Mesothelial cell of epicardium (in vitro differentiated cells): Measurements from ENCODE around the gene LRRC52. TPM values are rescaled to one million over a fixed set of nuclear protein-coding genes. Genes with fewer than 3 reads are reported as not detected.

Experiments
- DNase-seq, 2 experiments: peaks; one replicate each; pipeline ENCODE4 v3.0.0; 2021; ENCODE audit warnings: low spot score in 2 of 2; ENCODE audit not compliant: unreplicated experiment in 2 of 2
- H3K27ac Mint-ChIP-seq: 2 replicates; pipeline ENCODE4 v1.8.0; 2021; ENCODE audit warnings: mixed read lengths
- H3K27me3 Mint-ChIP-seq: 2 replicates; pipeline ENCODE4 v1.8.0; 2021; ENCODE audit warnings: low read depth, mixed read lengths
- H3K36me3 Mint-ChIP-seq: 2 replicates; pipeline ENCODE4 v1.8.0; 2021; ENCODE audit warnings: mixed read lengths
- H3K4me1 Mint-ChIP-seq: 2 replicates; pipeline ENCODE4 v1.8.0; 2021; ENCODE audit warnings: mixed read lengths
- H3K4me3 Mint-ChIP-seq: 2 replicates; pipeline ENCODE4 v1.8.0; 2021; ENCODE audit warnings: mild to moderate bottlenecking, moderate library complexity, mixed read lengths
- H3K9me3 Mint-ChIP-seq: 2 replicates; pipeline ENCODE4 v1.8.0; 2021; ENCODE audit warnings: mixed read lengths
- CTCF ChIP-seq: fragments of 200-600 bp; sonication (generic); IDR thresholded peaks from one replicate; pipeline ENCODE4 v1.5.0; 2021; ENCODE audit warnings: antibody characterized with exemption; ENCODE audit not compliant: unreplicated experiment
- total RNA-seq: library from RNA; stranded (reverse); gene quantifications from 3 replicates; pipeline ENCODE4 v1.2.1, GENCODE V29; 2021

Gene LRRC52
- not detected in 3 replicates for total RNA-seq

- Mint-ChIP-seq H3K9me3 (no peaks in the 10 kb centered on the region), H3K27ac (no peak within 1 kb of the TSS)
- no peak for DNase-seq
Measured at GRCh38 chr1:165543532-165544438, at the start of gene LRRC52. LRRC52 (plus strand) TSS chr1:165544000; CDS start chr1:165544297, 297 bp downstream.

GRCh38 chr1:165494949-165495857 is 48.6 kb upstream of the LRRC52 start:
- Mint-ChIP-seq H3K27ac (no peak overlapping the region), H3K4me3 (no peak overlapping the region)

More at GRCh38 chr1:165543532-165544438, at the start of gene LRRC52:
- H3K36me3 Mint-ChIP-seq: no peaks in the 10 kb centered on the region
- H3K27me3 Mint-ChIP-seq: peaks cover 23% of the 10 kb centered on the region
- no peak within 1 kb of the TSS for H3K4me3 Mint-ChIP-seq
- H3K4me1 Mint-ChIP-seq: peaks cover 7% of the 10 kb centered on the region
- no peak for TF ChIP-seq CTCF

GRCh38 chr1:165495858-165496205 is 48.0 kb upstream of the LRRC52 start:
- Mint-ChIP-seq H3K9me3 (no peaks in the 10 kb centered on the region), H3K27me3 (peaks cover 2% of the 10 kb centered on the region), H3K4me3 (no peak overlapping the region), H3K27ac (no peak overlapping the region), H3K4me1 (peaks cover 21% of the 10 kb centered on the region), H3K36me3 (no peaks in the 10 kb centered on the region)
- DNase-seq: no peak
- no peak for TF ChIP-seq CTCF

More at GRCh38 chr1:165494949-165495857, 48.6 kb upstream of the LRRC52 start:
- H3K36me3 Mint-ChIP-seq: no peaks in the 10 kb centered on the region
- peaks cover 21% of the 10 kb centered on the region for H3K4me1 Mint-ChIP-seq
- no peaks in the 10 kb centered on the region for H3K9me3 Mint-ChIP-seq
- no peak for DNase-seq
- no peaks in the 10 kb centered on the region for H3K27me3 Mint-ChIP-seq
- no peak for TF ChIP-seq CTCF

- Mint-ChIP-seq H3K36me3 (no peaks in the 10 kb centered on the region), H3K27ac (no peak overlapping the region), H3K4me3 (no peak overlapping the region), H3K9me3 (no peaks in the 10 kb centered on the region), H3K27me3 (peaks cover 4% of the 10 kb centered on the region), H3K4me1 (peaks cover 21% of the 10 kb centered on the region)
- TF ChIP-seq CTCF: no peak
- no peak for DNase-seq
Measured at GRCh38 chr1:165496501-165496900, 47.3 kb upstream of the LRRC52 start.

DNA sequence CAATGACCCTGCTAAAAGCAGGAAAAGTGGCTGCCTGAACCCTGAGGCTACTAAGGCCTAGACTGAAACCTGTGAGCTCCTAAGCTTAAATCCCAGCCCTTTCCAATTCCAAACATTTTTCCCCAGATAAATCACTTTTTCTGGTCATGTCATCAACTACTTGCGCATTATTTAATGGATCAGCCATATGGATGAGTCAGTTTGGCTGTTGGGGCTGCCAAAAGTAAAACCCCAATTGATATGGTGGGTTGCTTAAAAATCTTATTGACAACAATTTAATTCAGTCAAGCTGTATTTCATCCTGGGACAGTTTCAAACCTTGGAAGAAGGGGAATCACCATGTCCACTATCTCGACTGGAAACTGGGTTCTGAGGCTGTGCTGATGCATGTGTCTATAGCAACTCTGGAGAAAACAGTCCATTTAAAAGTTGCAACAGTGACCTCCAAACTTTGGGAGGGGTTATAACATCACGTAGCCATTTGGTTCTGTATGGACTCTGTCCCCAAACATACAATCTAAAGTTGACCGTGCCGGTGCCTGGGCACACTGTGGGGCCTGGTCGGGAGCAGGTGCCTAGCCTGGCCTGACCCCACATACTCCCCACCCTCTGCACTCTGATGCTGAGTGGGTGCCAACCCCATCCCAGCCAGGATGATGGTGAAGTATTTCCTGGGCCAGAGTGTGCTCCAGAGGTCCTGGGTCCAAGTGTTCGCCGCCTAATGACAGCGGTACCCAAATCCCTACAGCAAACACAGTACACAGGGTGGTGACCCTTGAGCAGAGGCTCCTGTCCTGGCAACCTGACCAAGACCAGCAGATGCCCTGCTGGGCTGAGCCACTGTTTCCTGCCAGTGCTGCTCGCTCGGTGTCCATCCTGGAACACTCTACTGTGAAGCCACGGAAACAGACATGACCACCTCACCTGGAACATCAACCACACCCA is 46.5 kb upstream of the LRRC52 start:
- Mint-ChIP-seq H3K4me1 (peaks cover 21% of the 10 kb centered on the region), H3K27ac (no peak overlapping the region), H3K36me3 (no peaks in the 10 kb centered on the region), H3K27me3 (peaks cover 5% of the 10 kb centered on the region), H3K9me3 (no peaks in the 10 kb centered on the region), H3K4me3 (no peak overlapping the region)
- no peak for DNase-seq
- TF ChIP-seq CTCF: no peak
